DMS79 treated with DMSO at 0.1 percent for 48 hours (cell line): Measurements from ENCODE around the gene PRKAG1.

Experiments used
- DNase-seq: peaks from one replicate; lab custom pipeline; 2025; lab: John Stamatoyannopoulos, UW

PRKAG1 gene

DNA sequence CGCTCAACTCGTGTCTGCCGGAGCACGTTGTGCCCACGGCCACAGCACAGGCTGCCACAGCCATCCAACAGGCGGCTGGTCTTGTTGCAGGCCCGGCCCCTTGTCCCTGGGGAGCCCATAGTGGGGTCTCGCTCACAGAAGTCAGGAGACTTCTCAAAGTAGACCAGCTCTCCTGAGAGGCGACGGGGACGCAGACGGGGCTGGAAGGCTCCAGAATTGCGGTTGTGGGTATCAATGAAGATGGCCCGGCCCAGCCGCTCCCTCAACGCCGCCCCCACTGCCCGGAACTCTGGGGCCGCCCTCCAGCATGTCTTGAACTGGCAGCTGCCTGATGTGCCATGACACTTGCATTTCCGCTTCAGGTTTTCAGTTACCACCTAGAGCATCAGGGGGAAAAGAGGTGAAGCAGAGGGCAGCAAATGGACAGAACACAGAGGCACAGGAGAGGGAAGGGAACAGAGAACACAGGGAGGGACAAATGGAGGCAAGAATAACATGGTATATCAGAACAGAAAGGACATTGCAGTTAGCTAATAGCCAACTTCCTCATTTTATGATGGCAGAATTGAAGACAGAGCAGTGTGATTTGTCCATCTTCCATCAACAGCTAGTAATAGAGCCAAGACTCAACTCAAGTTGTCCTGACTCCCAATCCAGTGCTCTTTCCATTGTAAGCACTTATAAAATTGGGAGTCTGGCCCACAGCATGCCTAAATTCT is 52.2 kb downstream of the PRKAG1 start:
- DNase-seq: no peak

DNA sequence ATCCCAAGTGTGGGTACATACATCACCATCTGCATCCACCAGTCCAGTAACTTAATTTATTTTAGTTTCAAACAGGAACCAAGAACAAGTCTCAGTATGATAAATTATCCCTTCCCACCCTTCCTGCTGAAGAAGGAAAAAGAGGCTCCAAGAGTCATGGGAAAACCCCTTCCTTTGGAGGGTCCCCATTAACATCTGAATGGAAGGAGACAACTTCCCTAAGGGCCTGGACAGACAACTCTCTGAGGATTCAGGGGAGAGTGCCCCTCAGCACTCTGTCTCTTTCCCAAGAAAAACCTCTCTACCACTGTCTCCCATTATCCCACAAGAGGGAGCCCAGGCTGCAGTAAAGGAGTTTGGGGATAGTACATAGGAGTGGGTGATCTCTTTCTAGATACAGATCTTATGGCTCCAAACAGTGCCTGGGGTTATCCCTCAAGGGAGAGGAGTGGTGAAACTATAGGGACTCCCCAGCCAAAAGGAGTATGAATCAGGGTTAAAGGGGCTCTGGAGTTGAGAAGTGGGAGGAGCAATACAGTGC is 53.2 kb downstream of the PRKAG1 start:
- no peak for DNase-seq

DNA sequence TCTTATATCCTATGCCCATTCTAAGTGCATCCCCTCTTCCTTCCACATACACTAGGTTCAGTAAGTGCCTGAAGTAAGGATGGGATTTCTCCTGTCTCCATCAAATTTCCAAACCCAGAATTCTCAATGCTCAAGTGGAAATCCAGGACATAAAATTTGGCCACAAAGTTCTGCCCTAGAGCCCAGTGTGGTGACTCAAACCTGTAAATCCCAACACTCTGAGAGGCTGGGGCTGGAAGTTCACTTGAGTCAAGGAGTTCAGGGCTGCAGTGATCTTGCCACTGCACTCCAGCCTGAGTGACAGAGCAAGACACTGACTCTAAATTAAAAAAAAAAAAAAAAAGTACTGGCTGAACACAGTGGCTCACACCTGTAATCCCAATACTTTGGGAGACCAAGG is 56.8 kb downstream of the PRKAG1 start:
- DNase-seq: no peak

DNA sequence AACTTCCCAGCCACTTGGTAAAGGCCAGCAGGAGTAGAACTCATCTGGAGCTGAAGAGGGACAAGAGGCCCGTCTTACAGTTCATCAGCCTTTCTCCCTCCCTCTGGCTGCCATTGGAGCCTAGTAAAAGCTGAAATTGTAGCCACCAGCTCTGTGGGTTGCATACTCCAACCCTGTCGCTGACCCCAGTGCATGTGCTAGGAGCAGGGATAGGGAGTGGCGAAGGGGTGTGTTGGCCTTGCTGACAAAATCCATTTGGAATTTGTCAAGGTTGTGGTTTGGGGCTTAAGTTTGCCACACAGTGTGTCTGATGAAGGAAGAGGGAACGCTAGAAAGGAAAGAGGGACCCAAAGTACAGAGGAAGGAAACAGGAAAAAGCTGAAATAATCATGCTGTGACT is 57.2 kb downstream of the PRKAG1 start:
- no peak for DNase-seq

DNA sequence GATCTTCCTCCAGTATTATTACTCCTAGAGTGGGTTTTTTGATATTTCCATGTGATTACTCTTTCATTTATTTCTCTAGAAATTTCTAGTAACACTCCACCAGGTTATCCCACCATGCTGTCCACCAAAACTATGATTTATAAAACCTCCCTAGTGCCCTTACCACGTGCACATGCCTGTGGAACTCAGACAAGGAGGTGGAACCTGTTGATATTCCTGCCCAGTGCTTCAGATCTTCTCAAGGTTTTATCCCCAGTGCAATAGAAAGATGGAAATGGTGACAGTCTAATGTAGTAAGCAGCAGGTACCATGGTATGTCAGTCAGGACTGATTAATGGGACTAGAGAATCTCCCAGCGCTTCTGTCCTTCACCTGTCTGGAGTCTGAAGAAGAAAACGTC is 57.7 kb downstream of the PRKAG1 start:
- no peak for DNase-seq

DNA sequence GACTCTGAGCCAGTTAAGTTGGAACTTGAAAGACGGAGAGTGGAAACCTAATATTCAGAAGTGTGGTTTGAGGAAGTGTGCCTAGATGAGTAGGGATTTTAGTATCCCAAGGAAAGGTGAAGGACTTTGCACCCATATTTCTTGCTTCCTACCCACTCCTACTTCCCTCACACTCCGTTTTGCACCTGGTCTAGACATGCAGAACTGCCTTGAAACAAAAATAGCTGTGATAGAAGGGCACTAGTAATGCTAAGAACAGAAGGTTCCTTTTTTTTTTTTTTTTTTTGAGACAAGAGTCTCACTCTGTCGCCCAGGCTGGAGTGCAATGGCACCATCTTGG is 60.6 kb downstream of the PRKAG1 start:
- DNase-seq: no peak

DNA sequence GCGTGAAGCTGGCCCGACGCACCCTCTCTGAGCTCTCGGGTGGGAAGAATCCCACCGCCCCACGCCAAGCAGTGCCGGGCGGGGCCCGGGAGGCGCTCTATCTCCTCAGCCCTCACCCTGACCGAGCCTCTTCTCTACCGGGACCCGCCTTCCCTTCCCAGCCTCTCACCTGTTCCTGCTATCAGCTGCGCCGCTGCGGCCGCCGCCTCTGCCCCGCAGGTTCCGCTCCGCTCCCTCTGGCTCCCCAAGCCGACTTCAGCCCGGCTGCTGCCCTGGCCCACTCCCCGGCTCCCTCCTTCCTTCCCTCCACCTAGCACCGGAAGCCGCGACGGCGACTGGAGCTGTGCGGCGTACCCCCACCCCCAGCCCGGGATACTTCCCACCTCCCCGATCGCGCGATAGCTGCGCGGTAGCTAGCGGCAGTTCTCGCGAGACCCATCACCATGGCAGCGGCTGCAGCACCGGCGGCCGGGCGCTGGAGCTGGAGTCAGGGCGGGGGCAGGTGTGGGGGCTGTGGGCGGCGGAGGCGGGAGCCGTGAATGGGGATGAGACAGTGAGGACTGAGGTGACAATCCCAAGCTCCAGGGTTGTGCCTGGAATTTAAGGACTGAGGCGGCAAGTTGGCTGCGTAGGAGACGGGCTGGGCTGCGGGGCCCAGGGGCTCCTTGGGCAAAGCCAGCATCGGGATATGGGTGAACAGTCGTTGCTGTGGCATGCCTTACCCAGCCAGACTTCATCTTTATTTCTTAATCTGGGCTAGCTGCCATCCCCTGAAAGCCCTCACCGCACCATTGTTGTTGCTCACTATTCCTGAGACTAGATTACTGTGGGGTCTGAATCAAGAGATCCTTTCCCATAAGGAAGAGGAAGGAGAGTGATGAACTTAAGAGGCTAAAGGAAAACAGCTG is 61.2 kb downstream of the PRKAG1 start, which contains the start of gene ARF3:
TSS of gene ARF3 (minus strand) at position 347 of the 908 bp plus-strand sequence. CDS start 16,392 bp downstream, outside the sequence.
- peak; percentile 92 for DNase-seq

DNA sequence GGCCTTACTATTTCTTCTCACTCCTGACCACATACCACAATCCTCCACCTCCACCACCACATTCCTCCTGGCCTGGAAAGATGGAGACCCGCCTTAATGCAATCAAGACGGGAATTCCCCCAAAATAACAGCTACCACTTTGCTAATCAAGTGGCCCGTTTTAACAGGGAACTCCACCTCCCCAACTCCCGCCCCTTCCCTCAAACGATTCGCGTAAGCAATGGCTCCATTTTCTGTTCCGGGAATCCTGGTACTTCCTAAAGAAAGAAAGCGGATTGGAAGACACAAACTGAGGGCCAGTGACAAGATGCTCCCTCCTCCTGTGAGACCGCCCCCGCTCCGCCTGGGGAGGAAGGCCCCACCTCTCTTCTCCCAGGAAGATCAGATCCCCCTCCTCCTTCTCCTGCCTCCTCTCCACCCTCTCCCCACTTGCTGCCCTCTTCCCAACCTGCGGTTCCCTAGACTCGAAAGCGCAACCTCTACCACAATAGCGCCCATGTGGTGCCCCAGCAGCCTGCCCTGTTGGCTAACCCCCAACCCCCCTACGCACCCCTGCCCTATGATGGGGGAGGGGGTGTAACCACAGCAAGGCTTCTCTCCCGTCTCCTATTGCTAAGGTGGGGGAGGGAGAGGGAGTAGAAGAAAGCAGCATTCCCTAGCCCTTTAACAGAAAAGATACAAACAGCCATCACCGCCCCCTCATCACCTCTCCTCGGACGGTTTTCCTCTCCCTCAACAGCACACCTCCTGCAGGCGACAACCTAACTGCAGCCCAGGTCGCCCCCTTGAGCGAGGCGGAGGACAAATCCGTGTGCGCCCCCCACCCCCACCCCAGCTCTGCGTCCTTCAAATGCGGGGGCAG is 62.1 kb downstream of the PRKAG1 start:
- DNase-seq: peak; percentile 94

DNA sequence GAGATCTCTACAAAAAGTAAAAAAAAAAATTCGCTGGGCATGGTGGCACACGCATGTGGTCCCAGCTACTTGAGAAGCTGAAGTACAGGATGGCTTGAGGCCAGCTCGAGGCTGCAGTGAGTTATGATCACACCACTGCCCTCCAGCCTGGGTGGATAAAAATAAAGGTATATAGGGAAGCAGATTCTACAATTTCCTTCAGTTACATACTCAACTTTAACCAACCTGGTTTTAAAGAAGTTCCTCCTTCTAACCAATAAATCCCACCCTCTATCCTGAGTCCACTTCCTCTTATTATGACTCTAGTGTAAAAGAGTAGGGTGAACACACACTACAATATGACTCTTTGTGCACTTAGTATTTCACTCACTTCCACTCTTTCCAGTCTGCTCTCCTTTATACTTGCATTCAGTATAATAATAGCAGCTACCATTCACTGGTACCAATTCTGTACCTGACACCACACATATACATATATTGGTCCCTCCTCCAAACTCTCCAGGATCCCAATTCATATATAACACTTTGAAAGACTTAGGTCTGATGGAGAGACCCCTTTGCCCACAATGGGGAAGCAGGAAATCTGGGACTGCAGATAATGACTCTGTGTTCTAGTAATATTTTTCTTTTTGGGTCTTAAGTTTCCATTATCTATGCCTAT is 63.6 kb downstream of the PRKAG1 start:
- DNase-seq: no peak

DNA sequence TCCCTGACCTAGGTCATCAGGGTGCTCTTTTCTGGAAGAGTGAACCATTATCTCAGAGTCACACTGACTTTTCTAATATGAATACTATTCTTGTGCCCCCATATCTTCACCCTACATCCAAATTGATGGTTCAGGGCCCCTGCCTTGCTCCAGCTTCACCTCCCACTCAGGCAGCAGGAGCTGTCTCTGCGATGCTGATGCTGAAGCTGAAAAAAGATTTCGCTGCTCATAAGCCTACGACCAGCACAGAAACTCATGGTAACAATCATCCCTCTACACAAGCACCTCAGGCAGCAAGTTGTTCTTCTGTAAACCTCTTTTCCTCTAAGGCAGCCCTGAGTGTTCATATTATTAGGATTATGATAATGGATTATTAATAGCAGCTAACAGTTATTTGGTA is 64.5 kb downstream of the PRKAG1 start:
- DNase-seq: no peak

DNA sequence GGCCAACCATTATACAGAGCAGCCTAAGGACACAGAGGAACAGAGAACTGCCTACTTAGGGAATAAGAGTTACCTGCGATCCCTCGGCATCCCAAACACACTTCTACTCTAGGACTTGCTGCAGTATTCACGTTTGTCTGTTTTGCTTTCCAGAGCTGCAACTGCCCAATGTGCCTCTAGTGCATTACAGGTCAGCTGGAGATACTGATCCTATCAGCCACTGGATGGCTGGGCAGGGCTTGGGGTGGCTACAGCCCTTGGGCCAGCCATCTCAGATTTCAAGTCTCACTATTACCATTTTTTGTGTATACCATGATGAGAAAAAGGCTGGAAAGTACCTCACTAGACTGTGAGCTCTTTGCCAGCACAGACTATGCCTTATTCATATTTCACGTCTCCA is 65.9 kb downstream of the PRKAG1 start:
- DNase-seq: no peak
